Gastrocnemius medialis (tissue), 4 donors: ENCODE results near the gene FBXO38. TPM values are rescaled to one million over a fixed set of nuclear protein-coding genes. Genes with fewer than 3 reads are reported as not detected.

Experiments used
- ATAC-seq, 2 donors: fragments of 150-250 bp; one replicate each; pipeline ENCODE4 v1.9.1; 2016
- DNase-seq, 2 donors: peaks; one replicate each; pipeline ENCODE4 v3.0.0-alpha.2; 2019
- H3K27ac ChIP-seq, 4 donors: fragments of 200-600 bp; sonication (generic); 1 replicate in 1 of 4; 2 replicates in 3 of 4; pipeline ENCODE4 v1.5.1; 2016 to 2018; ENCODE audit warnings: mild to moderate bottlenecking in 2 of 4, moderate library complexity in 1 of 4
- H3K27me3 ChIP-seq, 3 donors: fragments of 200-600 bp; sonication (generic) in 2 of 3; 1 replicate in 1 of 3; 2 replicates in 2 of 3; pipeline versions ENCODE4 v1.5.1 to v1.6.0; 2016 to 2019; ENCODE audit warnings: mild to moderate bottlenecking in 1 of 3, moderate library complexity in 1 of 3
- H3K36me3 ChIP-seq, 2 donors: fragments of 200-600 bp; sonication (generic) in 1 of 2; one replicate each; pipeline ENCODE4 v1.5.1; 2017 to 2018
- H3K4me1 ChIP-seq, 2 donors: fragments of 200-600 bp; sonication (generic) in 1 of 2; one replicate each; pipeline ENCODE4 v1.5.1; 2016 to 2017; ENCODE audit warnings: mild to moderate bottlenecking in 2 of 2
- H3K4me3 ChIP-seq, 4 donors: fragments of 200-600 bp; sonication (generic) in 3 of 4; 1 replicate in 1 of 4; 2 replicates in 3 of 4; pipeline ENCODE4 v1.5.1; 2016 to 2019; ENCODE audit warnings: mild to moderate bottlenecking in 2 of 4
- H3K9me3 ChIP-seq, 3 donors: fragments of 200-600 bp; sonication (generic) in 2 of 3; 1 replicate in 1 of 3; 2 replicates in 2 of 3; pipeline ENCODE4 v1.5.1; 2016 to 2019
- CTCF ChIP-seq, 5 experiments: fragments of 450-650 bp in 3 of 5; fragments of 200-600 bp in 2 of 5; sonication (generic) in 2 of 5; IDR thresholded peaks in 4 of 5; conservative IDR thresholded peaks in 1 of 5; 1 replicate in 4 of 5; 2 replicates in 1 of 5; pipeline ENCODE4 v1.5.1; 2016 to 2019; ENCODE audit warnings: antibody characterized with exemption in 5 of 5, mild to moderate bottlenecking in 3 of 5, moderate library complexity in 3 of 5
- POLR2A ChIP-seq, 2 donors: fragments of 450-650 bp; IDR thresholded peaks; one replicate each; pipeline ENCODE4 v1.6.1; 2017; ENCODE audit warnings: antibody characterized with exemption in 2 of 2, mild to moderate bottlenecking in 2 of 2, moderate library complexity in 2 of 2
- in situ Hi-C, 4 donors: fragments of 200-750 bp; cut with MboI; loops; one replicate each; pipeline versions ENCODE4 v1.15.0 to v1.8.0; 2017; ENCODE audit warnings: low sequenced_read_pairs in 4 of 4
- intact Hi-C: fragments of 100-400 bp; cut with DNase I; formaldehyde crosslinking; loops from one replicate; pipeline ENCODE4 v1.15.1; 2023; ENCODE audit warnings: low total_unique reads
- total RNA-seq, 4 donors: library from RNA; depleted of rRNA; stranded (reverse); fragments of >200 nt; gene quantifications; one replicate each; pipeline versions ENCODE4 v1.1.0 to v1.2.3, GENCODE V29; 2016

FBXO38 gene
- total RNA-seq, 4 donors from 2014 or later, result 31.1 to 49.6 (median 34.1) TPM

GRCh38 chr5:148458036-148458888 is 74.5 kb downstream of the FBXO38 start:
- no peaks in the 10 kb centered on the region for H3K27me3 ChIP-seq
- no peaks in the 10 kb centered on the region for H3K36me3 ChIP-seq
- in situ Hi-C loops (no loop called here), intact Hi-C loops (no loop called here)
- H3K4me1 ChIP-seq, result no peaks in the 10 kb centered on the region
- H3K9me3 ChIP-seq, result no peaks in the 10 kb centered on the region
- H3K27ac ChIP-seq, result no peak overlapping the region
- ATAC-seq (no peak), DNase-seq (no peak)
- no peak overlapping the region for H3K4me3 ChIP-seq
- TF ChIP-seq POLR2A (IDR thresholded peaks at IDR 0.05) (no peak), CTCF (IDR thresholded peaks at IDR 0.05 in 4 of 5, conservative IDR thresholded peaks at IDR 0.05 in 1 of 5) (no peak)

GRCh38 chr5:148459669-148460068 is 75.9 kb downstream of the FBXO38 start:
- Histone ChIP-seq H3K27me3 (no peaks in the 10 kb centered on the region), H3K4me3 (no peak overlapping the region), H3K9me3 (no peaks in the 10 kb centered on the region), H3K36me3 (no peaks in the 10 kb centered on the region), H3K27ac (no peak overlapping the region), H3K4me1 (no peaks in the 10 kb centered on the region)
- TF ChIP-seq CTCF (IDR thresholded peaks at IDR 0.05 in 4 of 5, conservative IDR thresholded peaks at IDR 0.05 in 1 of 5), result no peak
- no peak for TF ChIP-seq POLR2A (IDR thresholded peaks at IDR 0.05)
- DNase-seq (no peak), ATAC-seq (no peak)
- in situ Hi-C loops, result no loop called here
- intact Hi-C loops, result no loop called here

GRCh38 chr5:148465381-148466235 is 81.8 kb downstream of the FBXO38 start:
- intact Hi-C loops (no loop called here), in situ Hi-C loops (no loop called here)
- no peak for TF ChIP-seq CTCF (IDR thresholded peaks at IDR 0.05 in 4 of 5, conservative IDR thresholded peaks at IDR 0.05 in 1 of 5)
- no peak for TF ChIP-seq POLR2A (IDR thresholded peaks at IDR 0.05)
- Histone ChIP-seq H3K9me3 (no peaks in the 10 kb centered on the region), H3K4me3 (no peak overlapping the region), H3K36me3 (no peaks in the 10 kb centered on the region), H3K4me1 (no peaks in the 10 kb centered on the region), H3K27me3 (no peaks in the 10 kb centered on the region), H3K27ac (no peak overlapping the region)
- ATAC-seq (no peak), DNase-seq (no peak)

- Histone ChIP-seq H3K27ac (no peak overlapping the region), H3K9me3 (no peaks in the 10 kb centered on the region), H3K4me3 (no peak overlapping the region), H3K36me3 (no peaks in the 10 kb centered on the region), H3K27me3 (no peaks in the 10 kb centered on the region), H3K4me1 (no peaks in the 10 kb centered on the region)
- no peak for DNase-seq
- TF ChIP-seq POLR2A (IDR thresholded peaks at IDR 0.05), result no peak
- TF ChIP-seq CTCF (IDR thresholded peaks at IDR 0.05 in 4 of 5, conservative IDR thresholded peaks at IDR 0.05 in 1 of 5), result no peak
- intact Hi-C loops (no loop called here), in situ Hi-C loops (no loop called here)
- ATAC-seq, result no peak
Observed at GRCh38 chr5:148466236-148466580, 82.5 kb downstream of the FBXO38 start.
